Measurements from ENCODE around the gene C11orf65. TPM values are rescaled to one million over a fixed set of nuclear protein-coding genes. Genes with fewer than 3 reads are reported as not detected.

C11orf65 gene
- total and polyA plus RNA-seq, 2 donors (not counting 1 experiment from before 2014, with no cell fraction given) = 0.25 to 1.4 TPM

GRCh38 chr11:108472681-108473080 lies 5.4 kb upstream of the C11orf65 start:
- CTCF ChIA-PET = no interaction called here
- intact Hi-C loops (cut with micrococcal nuclease) = no loop called here

GRCh38 chr11:108468478-108468864 lies 1.1 kb upstream of the C11orf65 start:
- TF ChIP-seq CTCF (IDR thresholded peaks at IDR 0.05) = no peak
- no peak for TF ChIP-seq EZH2 (IDR thresholded peaks at IDR 0.05; ENCODE audit: borderline replicate concordance, insufficient read depth, low read depth, low read length, poor library complexity, severe bottlenecking)
- DNase-seq (no peak), ATAC-seq (ENCODE audit: low read depth) (no peak)
- H3K27ac Mint-ChIP-seq = peak overlapping the region; percentile 22
- Histone ChIP-seq H2AFZ (ENCODE audit: insufficient read depth, low read depth, low read length, poor library complexity, severe bottlenecking) (peak overlapping the region; percentile 79), H3K4me2 (replicated peaks; ENCODE audit: low read depth, low read length, poor library complexity, severe bottlenecking) (peak overlapping the region; percentile 81), H3K4me1 (ENCODE audit: control insufficient read depth in 2 of 2, insufficient read depth in 2 of 2, low read length in 2 of 2) (peaks cover 0 to 11% of the 10 kb centered on the region in 2 donors), H3K27me3 (replicated peaks in 1 of 4; ENCODE audit: control extremely low read depth in 1 of 4, control insufficient read depth in 3 of 4, insufficient read depth in 4 of 4, low read length in 3 of 4) (no peaks in the 10 kb centered on the region), H3K4me3 (ENCODE audit: control extremely low read depth in 1 of 5, extremely low read depth in 1 of 5, insufficient read depth in 1 of 5, low read depth in 2 of 5, low read length in 4 of 5) (no peak overlapping the region), H3K9me3 (ENCODE audit: control extremely low read depth in 1 of 3, control insufficient read depth in 2 of 3, insufficient read depth in 1 of 3, low read length in 2 of 3) (no peaks in the 10 kb centered on the region), H3K9ac (ENCODE audit: low read length) (no peak overlapping the region), H3K36me3 (replicated peaks in 1 of 2; ENCODE audit: control extremely low read depth in 1 of 2, control insufficient read depth in 1 of 2, extremely low read depth in 1 of 2, insufficient read depth in 2 of 2, low read length in 1 of 2) (no peaks in the 10 kb centered on the region), H4K20me1 (ENCODE audit: control insufficient read depth, insufficient read depth, low read length, poor library complexity, severe bottlenecking) (no peaks in the 10 kb centered on the region), H3K27ac (ENCODE audit: low read length in 2 of 2) (peak overlapping the region in 1 of 2 donors; percentile 98), H3K79me2 (ENCODE audit: control insufficient read depth, insufficient read depth, low read length) (no peaks in the 10 kb centered on the region)
- H3K9me3 Mint-ChIP-seq (ENCODE audit: insufficient read depth) = no peaks in the 10 kb centered on the region
- POLR2A ChIA-PET = no interaction called here
- H3K27me3 Mint-ChIP-seq = no peaks in the 10 kb centered on the region
- intact Hi-C loops (cut with micrococcal nuclease) = loop anchor here (10.0 kb wide), 1 partner anchor 126 kb away; the partner anchor contains the start of gene EXPH5
- peak overlapping the region; percentile 98 for H3K4me3 Mint-ChIP-seq
- peaks cover 16% of the 10 kb centered on the region for H3K4me1 Mint-ChIP-seq
- CTCF ChIA-PET = no interaction called here
- WGBS (ENCODE audit: insufficient coverage) = 60% methylated on average over 1 of the region's 1 CpG

More at GRCh38 chr11:108472681-108473080, 5.4 kb upstream of the C11orf65 start:
- Histone ChIP-seq H3K9me3 (ENCODE audit: control extremely low read depth in 1 of 3, control insufficient read depth in 2 of 3, insufficient read depth in 1 of 3, low read length in 2 of 3) (no peaks in the 10 kb centered on the region), H3K4me3 (ENCODE audit: control extremely low read depth in 1 of 5, extremely low read depth in 1 of 5, insufficient read depth in 1 of 5, low read depth in 2 of 5, low read length in 4 of 5) (no peak overlapping the region), H4K20me1 (ENCODE audit: control insufficient read depth, insufficient read depth, low read length, poor library complexity, severe bottlenecking) (no peaks in the 10 kb centered on the region), H3K9ac (ENCODE audit: low read length) (no peak overlapping the region), H3K27ac (ENCODE audit: low read length in 2 of 2) (no peak overlapping the region), H3K36me3 (replicated peaks in 1 of 2; ENCODE audit: control extremely low read depth in 1 of 2, control insufficient read depth in 1 of 2, extremely low read depth in 1 of 2, insufficient read depth in 2 of 2, low read length in 1 of 2) (no peaks in the 10 kb centered on the region), H3K4me2 (replicated peaks; ENCODE audit: low read depth, low read length, poor library complexity, severe bottlenecking) (no peak overlapping the region), H2AFZ (ENCODE audit: insufficient read depth, low read depth, low read length, poor library complexity, severe bottlenecking) (no peak overlapping the region), H3K4me1 (ENCODE audit: control insufficient read depth in 2 of 2, insufficient read depth in 2 of 2, low read length in 2 of 2) (peaks cover 0 to 3% of the 10 kb centered on the region in 2 donors), H3K79me2 (ENCODE audit: control insufficient read depth, insufficient read depth, low read length) (no peaks in the 10 kb centered on the region), H3K27me3 (replicated peaks in 1 of 4; ENCODE audit: control extremely low read depth in 1 of 4, control insufficient read depth in 3 of 4, insufficient read depth in 4 of 4, low read length in 3 of 4) (no peaks in the 10 kb centered on the region)
- Mint-ChIP-seq H3K9me3 (ENCODE audit: insufficient read depth) (no peaks in the 10 kb centered on the region), H3K27ac (no peak overlapping the region), H3K4me1 (peaks cover 4% of the 10 kb centered on the region), H3K27me3 (no peaks in the 10 kb centered on the region), H3K4me3 (no peak overlapping the region)
- POLR2A ChIA-PET = no interaction called here
- no peak for DNase-seq
- no peak for ATAC-seq (ENCODE audit: low read depth)
- WGBS (ENCODE audit: insufficient coverage) = no CpG with 5 or more reads among the region's 1 CpG
- TF ChIP-seq CTCF (IDR thresholded peaks at IDR 0.05) (no peak), EZH2 (IDR thresholded peaks at IDR 0.05; ENCODE audit: borderline replicate concordance, insufficient read depth, low read depth, low read length, poor library complexity, severe bottlenecking) (no peak)
